ENCODE data around the gene TAF1A. TPM values are rescaled to one million over a fixed set of nuclear protein-coding genes. Genes with fewer than 3 reads are reported as not detected.
A peak's percentile ranks its signal among the peaks of the same experiment; 100 is the strongest.

The TAF1A gene
- 8.8 TPM for total RNA-seq

- peak within 1 kb of the TSS; percentile 80 to 85 for H3K27ac ChIP-seq
- H3K4me3 ChIP-seq: peak within 1 kb of the TSS; percentile 72
- H3K9me3 ChIP-seq: no peaks in the 10 kb centered on the region
- peaks cover 0 to 10% of the 10 kb centered on the region in 2 donors for H3K36me3 ChIP-seq
- TF ChIP-seq, protein P1, sequence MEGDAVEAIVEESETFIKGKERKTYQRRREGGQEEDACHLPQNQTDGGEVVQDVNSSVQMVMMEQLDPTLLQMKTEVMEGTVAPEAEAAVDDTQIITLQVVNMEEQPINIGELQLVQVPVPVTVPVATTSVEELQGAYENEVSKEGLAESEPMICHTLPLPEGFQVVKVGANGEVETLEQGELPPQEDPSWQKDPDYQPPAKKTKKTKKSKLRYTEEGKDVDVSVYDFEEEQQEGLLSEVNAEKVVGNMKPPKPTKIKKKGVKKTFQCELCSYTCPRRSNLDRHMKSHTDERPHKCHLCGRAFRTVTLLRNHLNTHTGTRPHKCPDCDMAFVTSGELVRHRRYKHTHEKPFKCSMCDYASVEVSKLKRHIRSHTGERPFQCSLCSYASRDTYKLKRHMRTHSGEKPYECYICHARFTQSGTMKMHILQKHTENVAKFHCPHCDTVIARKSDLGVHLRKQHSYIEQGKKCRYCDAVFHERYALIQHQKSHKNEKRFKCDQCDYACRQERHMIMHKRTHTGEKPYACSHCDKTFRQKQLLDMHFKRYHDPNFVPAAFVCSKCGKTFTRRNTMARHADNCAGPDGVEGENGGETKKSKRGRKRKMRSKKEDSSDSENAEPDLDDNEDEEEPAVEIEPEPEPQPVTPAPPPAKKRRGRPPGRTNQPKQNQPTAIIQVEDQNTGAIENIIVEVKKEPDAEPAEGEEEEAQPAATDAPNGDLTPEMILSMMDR (IDR thresholded peaks at IDR 0.05): no peak
- intact Hi-C loops (cut with DNase I): loop anchor here (1.0 kb wide), 3 partner anchors 28 to 124 kb away; no protein-coding TSS in a partner anchor
- DNase-seq (ENCODE audit: low spot score in 2 of 2): peak; percentile 61 to 92
- peaks cover 3 to 13% of the 10 kb centered on the region in 2 donors for H3K4me1 ChIP-seq
- no peaks in the 10 kb centered on the region for H3K27me3 ChIP-seq
Measured at GRCh38 chr1:222589462-222590302, at the start of gene TAF1A. TSS of gene TAF1A (minus strand) at chr1:222589933.

GRCh38 chr1:222634180-222635013 is 44.7 kb upstream of the TAF1A start:
- peaks cover 27 to 46% of the 10 kb centered on the region in 2 donors for H3K36me3 ChIP-seq
- peak overlapping the region in 1 of 2 donors; percentile 51 for H3K27ac ChIP-seq

GRCh38 chr1:222632749-222633148 is 43.0 kb upstream of the TAF1A start:
- Histone ChIP-seq H3K9me3 (no peaks in the 10 kb centered on the region), H3K27me3 (no peaks in the 10 kb centered on the region), H3K36me3 (peaks cover 27 to 51% of the 10 kb centered on the region in 2 donors), H3K4me1 (peaks cover under 1 to 5% of the 10 kb centered on the region in 2 donors), H3K4me3 (no peak overlapping the region), H3K27ac (no peak overlapping the region)
- TF ChIP-seq, protein P1 (IDR thresholded peaks at IDR 0.05): no peak
- intact Hi-C loops (cut with DNase I): no loop called here
- no peak for DNase-seq (ENCODE audit: low spot score in 2 of 2)

More at GRCh38 chr1:222634180-222635013, 44.7 kb upstream of the TAF1A start:
- intact Hi-C loops (cut with DNase I): loop anchor here (1.0 kb wide), 2 partner anchors 45 to 169 kb away; partner anchors contain the start of gene TAF1A
- Histone ChIP-seq H3K9me3 (no peaks in the 10 kb centered on the region), H3K4me3 (no peak overlapping the region), H3K27me3 (no peaks in the 10 kb centered on the region), H3K4me1 (peaks cover 0 to 5% of the 10 kb centered on the region in 2 donors)
- TF ChIP-seq, protein P1 (IDR thresholded peaks at IDR 0.05): peak; percentile 71 to 89 (median 75)
- peak in 1 of 2 donors; percentile 84 for DNase-seq (ENCODE audit: low spot score in 2 of 2)

- H3K36me3 ChIP-seq: peaks cover 28 to 52% of the 10 kb centered on the region in 2 donors
- no peak for DNase-seq (ENCODE audit: low spot score in 2 of 2)
- TF ChIP-seq, protein P1 (IDR thresholded peaks at IDR 0.05): no peak
- intact Hi-C loops (cut with DNase I): no loop called here
- H3K4me3 ChIP-seq: no peak overlapping the region
- no peak overlapping the region for H3K27ac ChIP-seq
- no peaks in the 10 kb centered on the region for H3K27me3 ChIP-seq
- peaks cover 3 to 8% of the 10 kb centered on the region in 2 donors for H3K4me1 ChIP-seq
- no peaks in the 10 kb centered on the region for H3K9me3 ChIP-seq
Measured at GRCh38 chr1:222631611-222632208, 42.0 kb upstream of the TAF1A start.

DNA sequence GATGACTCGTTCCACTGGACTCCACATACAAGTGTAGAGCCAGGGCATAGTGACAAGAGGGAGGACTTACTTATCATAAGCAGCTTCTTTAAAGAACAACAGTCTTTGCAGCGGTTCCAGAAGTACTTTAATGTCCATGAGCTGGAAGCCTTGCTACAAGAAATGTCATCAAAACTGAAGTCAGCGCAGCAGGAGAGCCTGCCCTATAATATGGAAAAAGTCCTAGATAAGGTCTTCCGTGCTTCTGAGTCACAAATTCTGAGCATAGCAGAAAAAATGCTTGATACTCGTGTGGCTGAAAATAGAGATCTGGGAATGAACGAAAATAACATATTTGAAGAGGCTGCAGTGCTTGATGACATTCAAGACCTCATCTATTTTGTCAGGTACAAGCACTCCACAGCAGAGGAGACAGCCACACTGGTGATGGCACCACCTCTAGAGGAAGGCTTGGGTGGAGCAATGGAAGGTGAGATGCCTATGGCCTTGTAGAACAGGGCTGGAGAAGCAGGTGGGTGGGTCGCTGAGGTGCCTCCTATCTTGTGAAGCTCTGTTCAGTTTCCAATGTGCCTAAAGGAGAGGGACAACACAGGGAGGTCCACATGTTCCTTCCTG is 40.3 kb upstream of the TAF1A start:
- no peak for DNase-seq (ENCODE audit: low spot score in 2 of 2)

More for the DNA sequence above, 40.3 kb upstream of the TAF1A start:
- Histone ChIP-seq H3K27me3 (no peaks in the 10 kb centered on the region), H3K36me3 (peaks cover 38 to 61% of the 10 kb centered on the region in 2 donors), H3K4me3 (no peak overlapping the region), H3K4me1 (peaks cover 3 to 8% of the 10 kb centered on the region in 2 donors), H3K9me3 (no peaks in the 10 kb centered on the region), H3K27ac (peak overlapping the region in 1 of 2 donors; percentile 51)
- TF ChIP-seq, protein P1 (IDR thresholded peaks at IDR 0.05): no peak
- intact Hi-C loops (cut with DNase I): no loop called here

Data from ascending aorta (tissue), 2 donors.